Calu3 (cell line): ENCODE measurements around the gene BARX2. TPM values are rescaled to one million over a fixed set of nuclear protein-coding genes. Genes with fewer than 3 reads are reported as not detected.

ENCODE experiments used
- BruUV-seq: library from RNA; stranded (reverse); fragments of 400-500 nt; replicated peaks from 2 replicates; lab custom pipeline; 2021; lab: Mats Ljungman, UMichigan
- CTCF ChIA-PET: fragments of 300-600 bp; sonication (Branson Sonifier 250); formaldehyde crosslinking; loops from one replicate; lab custom pipeline; 2022; ENCODE audit warnings: antibody characterized with exemption; lab: Charles Lee
- DNase-seq: peaks from one replicate; pipeline ENCODE4 v3.0.0; 2022
- H3K27ac Mint-ChIP-seq: one replicate; pipeline ENCODE4 v1.8.0; 2022; ENCODE audit warnings: mixed read lengths; ENCODE audit not compliant: unreplicated experiment
- H3K27me3 Mint-ChIP-seq: one replicate; pipeline ENCODE4 v1.8.0; 2022; ENCODE audit warnings: mixed read lengths; ENCODE audit not compliant: unreplicated experiment
- H3K36me3 Mint-ChIP-seq: one replicate; pipeline ENCODE4 v1.8.0; 2022; ENCODE audit warnings: mild to moderate bottlenecking, moderate library complexity, mixed read lengths; ENCODE audit not compliant: insufficient read depth, unreplicated experiment
- H3K4me1 Mint-ChIP-seq: one replicate; pipeline ENCODE4 v1.8.0; 2022; ENCODE audit warnings: mild to moderate bottlenecking, low read depth, mixed read lengths; ENCODE audit not compliant: unreplicated experiment
- H3K4me3 Mint-ChIP-seq: one replicate; pipeline ENCODE4 v1.8.0; 2022; ENCODE audit warnings: mild to moderate bottlenecking, low read depth, moderate library complexity, mixed read lengths; ENCODE audit not compliant: unreplicated experiment
- H3K9me3 Mint-ChIP-seq: one replicate; pipeline ENCODE4 v1.8.0; 2022; ENCODE audit warnings: low read depth, mixed read lengths; ENCODE audit not compliant: unreplicated experiment
- intact Hi-C: fragments of 100-400 bp; cut with micrococcal nuclease; formaldehyde crosslinking; loops from one replicate; pipeline ENCODE4 v1.10.0; 2022; ENCODE audit not compliant: unreplicated experiment
- total RNA-seq: library from RNA; stranded (reverse); gene quantifications from 2 replicates; pipeline ENCODE4 v1.2.3, GENCODE V29; 2022
- TF ChIP-seq, protein P1 (sequence below): fragments of 200-600 bp; IDR thresholded peaks from one replicate; pipeline ENCODE4 v1.8.0; 2022; ENCODE audit warnings: antibody characterized with exemption; ENCODE audit not compliant: unreplicated experiment

BARX2 gene
- total RNA-seq, 1 experiment from 2014 or later: 41.6 TPM

DNA sequence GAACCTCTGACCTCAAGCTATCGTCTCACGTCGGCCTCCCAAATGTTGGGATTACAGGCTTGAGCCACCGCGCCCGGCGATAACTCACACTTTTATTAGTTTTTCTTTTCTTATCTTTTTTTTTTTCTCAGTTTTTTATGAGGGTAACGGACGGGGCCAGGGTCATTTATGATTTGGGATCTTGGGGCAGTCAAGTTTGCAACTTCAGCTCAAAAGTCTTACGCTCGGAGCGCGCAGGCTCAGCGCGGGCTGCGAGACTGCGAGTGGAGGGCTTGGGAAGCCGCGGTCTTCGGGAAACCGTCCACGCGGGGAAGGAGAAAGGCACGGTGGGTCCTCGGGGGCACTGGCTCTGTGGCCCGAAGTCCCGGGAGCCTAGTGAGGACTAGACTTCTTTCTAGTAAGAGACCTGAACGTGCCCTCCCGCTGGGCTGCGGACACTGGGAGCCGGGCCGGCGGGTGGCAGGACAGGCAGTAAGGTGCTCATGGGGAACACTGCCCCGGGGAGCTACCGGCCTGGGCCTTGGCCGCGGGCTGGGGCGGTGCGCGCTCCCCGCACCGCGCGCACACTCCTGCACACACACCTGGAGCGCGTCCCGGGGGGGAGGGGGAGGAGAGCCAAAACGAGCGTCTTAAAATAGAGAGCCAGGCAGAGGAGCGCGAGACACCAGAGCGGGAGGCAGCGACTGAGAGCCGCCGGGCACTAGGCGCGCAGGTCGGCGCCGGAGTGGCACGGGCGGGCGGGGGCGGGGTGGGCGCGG, 476 bp upstream of the BARX2 start:
- BruUV-seq: no TSS peak
- H3K27ac Mint-ChIP-seq: peak overlapping the region; percentile 89
- CTCF ChIA-PET: interaction anchor here (0.6 to 2.4 kb wide), 8 partner anchors 9 to 1241 kb away, joined by 3 to 19 read pairs (median 8); no protein-coding TSS in a partner anchor
- TF ChIP-seq, protein P1, sequence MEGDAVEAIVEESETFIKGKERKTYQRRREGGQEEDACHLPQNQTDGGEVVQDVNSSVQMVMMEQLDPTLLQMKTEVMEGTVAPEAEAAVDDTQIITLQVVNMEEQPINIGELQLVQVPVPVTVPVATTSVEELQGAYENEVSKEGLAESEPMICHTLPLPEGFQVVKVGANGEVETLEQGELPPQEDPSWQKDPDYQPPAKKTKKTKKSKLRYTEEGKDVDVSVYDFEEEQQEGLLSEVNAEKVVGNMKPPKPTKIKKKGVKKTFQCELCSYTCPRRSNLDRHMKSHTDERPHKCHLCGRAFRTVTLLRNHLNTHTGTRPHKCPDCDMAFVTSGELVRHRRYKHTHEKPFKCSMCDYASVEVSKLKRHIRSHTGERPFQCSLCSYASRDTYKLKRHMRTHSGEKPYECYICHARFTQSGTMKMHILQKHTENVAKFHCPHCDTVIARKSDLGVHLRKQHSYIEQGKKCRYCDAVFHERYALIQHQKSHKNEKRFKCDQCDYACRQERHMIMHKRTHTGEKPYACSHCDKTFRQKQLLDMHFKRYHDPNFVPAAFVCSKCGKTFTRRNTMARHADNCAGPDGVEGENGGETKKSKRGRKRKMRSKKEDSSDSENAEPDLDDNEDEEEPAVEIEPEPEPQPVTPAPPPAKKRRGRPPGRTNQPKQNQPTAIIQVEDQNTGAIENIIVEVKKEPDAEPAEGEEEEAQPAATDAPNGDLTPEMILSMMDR: no peak
- no peaks in the 10 kb centered on the region for H3K27me3 Mint-ChIP-seq
- peak; percentile 84 for DNase-seq
- intact Hi-C loops: loop anchor here (5.0 kb wide), 1 partner anchor 277 kb away; no protein-coding TSS in a partner anchor
- no peaks in the 10 kb centered on the region for H3K9me3 Mint-ChIP-seq
- peaks cover 87% of the 10 kb centered on the region for H3K36me3 Mint-ChIP-seq
- peaks cover 9% of the 10 kb centered on the region for H3K4me1 Mint-ChIP-seq
- H3K4me3 Mint-ChIP-seq: peak overlapping the region; percentile 65

DNA sequence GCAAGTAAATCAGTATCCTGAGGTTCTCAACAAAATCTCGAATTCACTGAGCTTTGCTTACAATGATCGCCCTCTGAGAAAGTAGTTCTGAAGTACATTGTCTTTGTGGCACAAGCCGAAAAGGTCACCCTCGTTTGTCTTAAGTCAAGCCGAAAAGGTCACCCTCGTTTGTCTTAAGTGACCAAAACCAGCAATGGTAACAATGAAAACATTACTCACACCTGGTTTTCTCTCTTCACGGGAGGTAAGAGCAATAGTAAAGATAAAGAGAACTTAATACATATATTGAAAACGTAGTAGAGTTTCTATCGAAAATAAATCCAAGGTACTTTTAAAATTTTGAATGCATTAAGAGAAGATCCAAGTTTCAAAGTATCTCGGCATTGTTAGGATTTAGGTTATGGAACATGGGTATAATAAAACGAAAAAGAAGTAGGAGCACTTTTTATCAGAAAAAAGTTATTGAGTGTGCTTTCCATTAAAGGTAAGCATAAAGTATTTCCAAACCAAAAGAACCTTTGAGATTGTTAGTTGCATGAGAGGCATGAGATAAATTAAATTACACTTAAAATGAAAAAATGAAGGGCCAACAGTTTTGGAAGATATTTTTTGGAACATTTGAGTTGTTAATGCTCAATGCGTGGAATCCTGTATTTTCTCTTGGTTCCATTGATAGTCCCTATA, 1.2 kb downstream of the BARX2 start:
- Mint-ChIP-seq H3K36me3 (peaks cover 91% of the 10 kb centered on the region), H3K27ac (peak overlapping the region; percentile 84), H3K4me3 (peak overlapping the region; percentile 65)

DNA sequence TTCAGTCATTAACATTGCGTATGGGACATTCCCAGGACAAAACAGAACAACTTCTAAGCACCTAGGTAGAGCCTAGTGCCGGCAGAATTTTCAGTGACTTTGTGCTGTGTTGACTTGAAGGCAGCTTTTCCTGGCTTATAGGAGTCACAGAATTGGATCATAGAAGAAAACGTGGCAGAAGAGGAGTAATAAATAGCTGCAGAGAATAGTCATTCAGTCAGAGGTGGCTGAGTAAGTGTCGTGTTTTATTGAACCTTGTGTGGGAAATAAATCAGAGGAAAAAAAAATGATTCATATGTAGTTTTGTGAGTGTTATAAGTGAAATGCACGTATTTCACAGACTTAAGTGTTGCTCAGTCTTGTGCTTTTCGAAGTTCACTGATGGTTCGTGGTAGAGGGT, 2.1 kb downstream of the BARX2 start:
- H3K4me3 Mint-ChIP-seq: peak overlapping the region; percentile 65

More for the DNA sequence above, 1.2 kb downstream of the BARX2 start:
- no peak for DNase-seq
- intact Hi-C loops: loop anchor here (5.0 kb wide), 1 partner anchor 276 kb away; no protein-coding TSS in a partner anchor
- Mint-ChIP-seq H3K9me3 (no peaks in the 10 kb centered on the region), H3K27me3 (no peaks in the 10 kb centered on the region), H3K4me1 (peaks cover 16% of the 10 kb centered on the region)
- TF ChIP-seq, protein P1: no peak
- TSS peak; percentile 31 for BruUV-seq
- CTCF ChIA-PET: interaction anchor here (0.7 to 2.4 kb wide), 6 partner anchors 11 to 374 kb away, joined by 3 to 19 read pairs (median 8); no protein-coding TSS in a partner anchor

DNA sequence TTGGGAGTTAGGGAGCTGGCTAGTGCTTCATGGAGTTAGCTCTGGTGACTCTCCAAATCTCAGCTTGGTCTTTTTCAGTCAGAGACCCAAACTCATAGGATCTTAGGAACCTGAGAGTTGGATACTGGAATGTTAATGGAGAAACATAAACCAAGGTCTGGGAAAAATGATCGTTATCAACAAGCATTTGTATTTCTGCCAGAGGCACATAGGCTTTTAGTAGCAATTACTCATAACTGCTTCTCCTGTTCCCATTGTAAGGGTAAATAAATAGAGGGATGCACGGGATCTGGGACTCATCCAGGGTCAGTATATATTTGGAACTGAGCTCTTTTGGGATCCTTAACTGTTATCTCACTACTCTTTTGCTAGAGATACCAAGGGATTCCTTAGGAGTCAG, 4.8 kb downstream of the BARX2 start:
- H3K4me3 Mint-ChIP-seq: peak overlapping the region; percentile 65
- H3K4me1 Mint-ChIP-seq: peaks cover 43% of the 10 kb centered on the region
- intact Hi-C loops: loop anchor here (2.0 kb wide), 2 partner anchors 14 to 54 kb away; no protein-coding TSS in a partner anchor
- H3K36me3 Mint-ChIP-seq: peaks cover 70% of the 10 kb centered on the region
- no TSS peak for BruUV-seq
- TF ChIP-seq, protein P1: no peak
- H3K27ac Mint-ChIP-seq: peak overlapping the region; percentile 84
- no peak for DNase-seq
- CTCF ChIA-PET: interaction anchor here (0.6 to 1.3 kb wide), 5 partner anchors 9 to 315 kb away, joined by 3 to 4 read pairs (median 3); no protein-coding TSS in a partner anchor
- H3K27me3 Mint-ChIP-seq: no peaks in the 10 kb centered on the region
- no peaks in the 10 kb centered on the region for H3K9me3 Mint-ChIP-seq

More for the DNA sequence above, 2.1 kb downstream of the BARX2 start:
- intact Hi-C loops: loop anchor here (2.0 to 5.0 kb wide), 2 partner anchors 41 to 275 kb away; no protein-coding TSS in a partner anchor
- H3K9me3 Mint-ChIP-seq: no peaks in the 10 kb centered on the region
- peaks cover 19% of the 10 kb centered on the region for H3K4me1 Mint-ChIP-seq
- peak overlapping the region; percentile 84 for H3K27ac Mint-ChIP-seq
- DNase-seq: no peak
- no peaks in the 10 kb centered on the region for H3K27me3 Mint-ChIP-seq
- BruUV-seq: no TSS peak
- H3K36me3 Mint-ChIP-seq: peaks cover 92% of the 10 kb centered on the region
- TF ChIP-seq, protein P1: no peak
- CTCF ChIA-PET: no interaction called here
